Smooth muscle cell of the brain vasculature (primary cell): ENCODE data around the gene RPL39L.

Source experiments
- DNase-seq: peaks from one replicate; pipeline ENCODE4 v3.0.0-alpha.2; 2012; ENCODE audit warnings: low read depth, low spot score

The RPL39L gene

GRCh38 chr3:187098923-187099512 is 40.3 kb downstream of the RPL39L start:
- no peak for DNase-seq

GRCh38 chr3:187093320-187093719 is 46.0 kb downstream of the RPL39L start:
- DNase-seq: no peak

GRCh38 chr3:187088701-187089100 is 50.6 kb downstream of the RPL39L start:
- DNase-seq: no peak

- DNase-seq: no peak
These were observed 52.5 kb downstream of the RPL39L start for GRCh38 chr3:187086831-187087230.

GRCh38 chr3:187085933-187086332 is 53.4 kb downstream of the RPL39L start:
- no peak for DNase-seq

- DNase-seq: no peak
These were observed 54.2 kb downstream of the RPL39L start for GRCh38 chr3:187085021-187085666.

DNA sequence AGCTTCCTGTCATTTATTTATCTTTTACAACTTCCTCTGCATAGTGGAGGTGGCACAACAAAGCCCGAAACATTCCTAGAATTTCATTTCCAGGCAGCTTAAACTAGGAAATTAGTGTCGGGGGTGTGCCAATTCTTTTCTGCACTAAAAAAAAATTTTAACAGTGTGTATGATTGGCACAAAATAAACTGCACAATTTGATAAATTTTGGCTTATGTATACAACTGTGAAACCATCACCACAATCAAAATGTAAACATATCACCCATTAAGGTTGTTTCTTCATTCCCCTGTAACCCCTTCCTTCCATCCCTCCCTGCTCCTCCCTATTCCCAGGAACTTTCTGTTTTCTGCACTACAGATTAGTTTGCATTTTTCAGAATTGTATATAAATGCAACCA is 54.7 kb downstream of the RPL39L start:
- DNase-seq: no peak

DNA sequence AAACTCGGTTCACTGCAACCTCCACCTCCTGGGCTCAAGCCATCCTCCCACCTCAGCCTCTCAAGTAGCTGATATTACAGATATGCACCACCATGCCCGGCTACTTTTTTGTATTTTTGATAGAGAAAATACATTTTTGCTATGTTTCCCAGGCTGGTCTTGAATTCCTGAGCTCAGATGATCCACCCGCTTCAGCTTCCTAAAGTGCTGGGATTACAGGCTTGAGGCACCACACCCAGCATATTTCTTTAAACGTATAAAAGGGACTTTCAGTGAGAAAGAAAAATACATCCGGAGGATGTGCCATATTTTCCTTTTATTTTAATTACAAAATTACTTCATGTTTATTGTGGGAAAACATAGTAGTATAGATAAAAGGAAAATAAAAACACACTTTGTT is 55.2 kb downstream of the RPL39L start:
- no peak for DNase-seq

GRCh38 chr3:187082758-187083375 is 56.4 kb downstream of the RPL39L start:
- DNase-seq: no peak

GRCh38 chr3:187080799-187081450 is 58.4 kb downstream of the RPL39L start:
- no peak for DNase-seq

DNA sequence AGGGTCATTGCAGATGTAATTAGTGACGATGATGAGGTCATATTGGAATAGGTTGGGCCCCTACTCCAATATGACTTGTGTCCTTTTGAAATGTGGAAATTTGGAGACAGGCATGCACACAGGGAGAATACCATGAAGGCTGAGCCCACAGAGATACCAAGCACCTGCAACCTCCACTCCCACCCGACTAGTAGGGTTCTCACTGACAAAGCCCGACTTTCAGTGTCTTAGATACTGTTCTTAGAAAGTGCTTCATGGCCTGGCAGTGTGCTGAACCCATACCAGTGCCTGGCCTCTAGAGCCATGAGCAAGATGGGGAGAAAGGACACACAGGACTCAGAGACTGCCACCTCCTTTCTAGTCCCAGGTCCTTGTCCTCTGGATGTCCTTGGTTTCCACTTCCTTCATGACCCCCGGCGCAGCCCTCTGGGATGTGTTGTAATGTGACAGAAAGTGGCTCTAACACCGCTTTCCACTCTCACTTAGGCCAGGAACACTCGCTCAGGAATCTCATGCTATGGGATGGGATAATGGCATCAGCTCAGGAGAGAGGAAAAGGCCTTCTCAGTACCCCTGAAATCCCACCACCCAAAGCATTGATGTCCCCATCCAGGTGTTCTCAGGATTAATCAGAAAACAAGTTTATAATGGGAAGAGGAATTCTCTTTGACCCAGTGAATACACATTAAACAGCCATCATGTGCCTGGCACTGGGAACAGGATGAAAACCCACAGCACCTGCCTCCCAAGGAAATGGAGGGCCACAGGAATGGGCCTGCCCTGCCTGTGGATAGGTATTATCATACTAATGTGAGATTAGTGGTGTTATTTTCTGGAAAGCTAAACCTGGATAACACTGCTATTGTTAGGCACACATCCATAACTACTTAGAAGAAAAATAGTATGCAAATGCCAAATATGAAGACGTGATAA is 59.9 kb downstream of the RPL39L start:
- no peak for DNase-seq

DNA sequence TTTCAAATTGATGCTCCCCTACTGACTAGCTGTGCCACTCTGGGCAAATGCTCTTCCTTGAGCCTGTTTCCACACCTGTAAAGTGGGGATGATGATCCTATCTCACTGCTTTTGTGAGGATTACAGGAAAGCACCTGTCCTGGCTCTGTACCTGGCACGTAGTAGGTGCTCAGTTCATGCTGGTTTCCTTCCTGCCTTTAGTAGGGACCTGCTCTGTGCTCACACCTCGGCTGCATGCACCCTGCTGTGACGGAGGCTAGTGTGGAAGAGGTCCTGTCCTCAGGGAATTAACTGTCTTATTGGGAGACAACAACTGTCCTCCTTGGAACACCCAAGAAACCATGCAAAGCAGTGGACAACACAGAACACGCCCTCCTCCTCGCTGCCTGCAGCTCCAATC is 61.8 kb downstream of the RPL39L start:
- DNase-seq: no peak

GRCh38 chr3:187077085-187077484 is 62.2 kb downstream of the RPL39L start:
- DNase-seq: no peak

DNA sequence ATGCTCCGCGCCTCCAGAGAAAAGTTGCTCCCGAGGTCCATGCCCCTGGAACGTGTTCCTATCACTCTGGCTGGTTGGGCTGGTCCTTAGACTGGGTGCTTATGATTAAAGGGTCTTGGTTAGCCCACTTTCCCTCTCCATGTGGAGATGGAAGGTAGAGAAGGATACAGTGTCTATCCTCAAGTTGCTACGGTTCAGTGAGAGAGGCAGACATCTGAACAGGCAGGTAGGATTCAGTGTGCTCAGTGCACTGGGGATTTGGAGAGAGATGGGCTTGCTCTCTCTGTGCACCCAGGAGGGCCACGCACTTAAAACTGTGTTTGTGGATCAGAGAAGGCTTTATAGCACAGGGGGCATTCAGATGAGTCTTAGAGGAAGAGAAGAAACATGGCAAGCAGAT is 63.0 kb downstream of the RPL39L start:
- DNase-seq: no peak

DNA sequence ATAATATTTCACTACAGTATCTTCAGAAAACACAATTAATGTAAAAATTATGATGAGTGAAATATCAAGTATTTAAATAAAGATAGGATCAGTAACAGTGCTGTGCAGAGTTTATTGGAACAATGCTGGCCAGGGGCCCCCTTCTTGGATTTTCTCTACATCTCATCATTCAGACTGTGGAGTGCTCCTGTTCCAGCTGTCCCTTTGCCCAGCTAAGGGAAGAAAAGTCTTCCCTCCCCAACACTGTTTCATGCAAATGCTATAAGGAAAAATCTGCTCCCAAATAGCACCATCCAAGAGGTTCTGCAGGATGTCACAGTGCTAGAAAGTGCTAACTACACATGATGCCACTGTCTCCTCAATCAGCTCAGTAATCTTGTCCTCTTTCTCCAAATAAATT is 64.5 kb downstream of the RPL39L start:
- DNase-seq: no peak

GRCh38 chr3:187073581-187074098 is 65.7 kb downstream of the RPL39L start:
- no peak for DNase-seq

- DNase-seq: no peak
These were observed 66.8 kb downstream of the RPL39L start for GRCh38 chr3:187072511-187072910.

DNA sequence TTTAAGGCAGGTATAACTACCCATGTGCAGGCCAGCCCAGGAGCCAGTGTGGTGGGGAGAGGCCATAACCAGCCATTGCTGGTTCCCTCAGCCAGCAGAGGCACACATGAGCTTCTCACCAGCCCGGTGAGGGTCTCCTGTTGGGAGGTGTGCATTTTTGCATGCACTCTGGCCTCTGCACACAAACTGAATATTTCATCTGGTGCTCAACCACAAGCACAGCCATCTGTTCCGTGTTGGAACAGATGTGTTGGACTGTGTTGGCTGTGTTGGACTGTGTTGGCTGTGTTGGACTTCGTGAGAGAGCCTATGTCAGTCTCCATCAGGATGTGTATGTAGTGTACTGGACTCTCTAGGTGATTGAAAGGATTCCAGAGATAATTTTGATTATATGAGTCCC is 67.2 kb downstream of the RPL39L start:
- DNase-seq: no peak
